IgD-negative memory B cell (primary cell): ENCODE measurements around the gene SCRN1. TPM values are rescaled to one million over a fixed set of nuclear protein-coding genes. Genes with fewer than 3 reads are reported as not detected.

Experiments
- H3K27ac Mint-ChIP-seq, 3 donors: one replicate each; pipeline ENCODE4 v1.8.0; 2020 to 2022; ENCODE audit warnings: mild to moderate bottlenecking in 3 of 3, mixed read lengths in 3 of 3, moderate library complexity in 1 of 3
- H3K27me3 Mint-ChIP-seq: one replicate; pipeline ENCODE4 v1.8.0; 2021; ENCODE audit warnings: mixed read lengths
- H3K36me3 Mint-ChIP-seq: one replicate; pipeline ENCODE4 v1.8.0; 2020; ENCODE audit warnings: mild to moderate bottlenecking, mixed read lengths
- H3K4me1 Mint-ChIP-seq, 3 donors: one replicate each; pipeline ENCODE4 v1.8.0; 2020 to 2022; ENCODE audit warnings: mixed read lengths in 3 of 3, mild to moderate bottlenecking in 1 of 3
- H3K4me3 Mint-ChIP-seq, 4 donors: one replicate each; pipeline ENCODE4 v1.8.0; 2020 to 2022; ENCODE audit warnings: mild to moderate bottlenecking in 4 of 4, mixed read lengths in 4 of 4, moderate library complexity in 3 of 4
- H3K9me3 Mint-ChIP-seq, 3 donors: one replicate each; pipeline ENCODE4 v1.8.0; 2020 to 2021; ENCODE audit warnings: mixed read lengths in 3 of 3, mild to moderate bottlenecking in 1 of 3
- polyA plus RNA-seq: library from polyadenylated mRNA; unstranded; fragments of 300-500 nt; fragmentation: Illumina TruSeq; gene quantifications from one replicate; pipeline ENCODE4 v1.2.3, GENCODE V29; 2021

Gene SCRN1
- polyA plus RNA-seq, 1 donor from 2014 or later = 55.5 TPM

- peaks cover 2% of the 10 kb centered on the region for H3K27me3 Mint-ChIP-seq
- peaks cover 2% of the 10 kb centered on the region for H3K36me3 Mint-ChIP-seq
- H3K27ac Mint-ChIP-seq = no peak overlapping the region
- no peaks in the 10 kb centered on the region for H3K4me1 Mint-ChIP-seq
- H3K9me3 Mint-ChIP-seq = peaks cover 0 to 5% (median 0%) of the 10 kb centered on the region in 3 donors
- no peak overlapping the region for H3K4me3 Mint-ChIP-seq
Measured at GRCh38 chr7:29889288-29889687, 100.3 kb downstream of the SCRN1 start.

- peaks cover 0 to 4% (median 2%) of the 10 kb centered on the region in 3 donors for H3K4me1 Mint-ChIP-seq
- peaks cover 0 to 5% (median 0%) of the 10 kb centered on the region in 3 donors for H3K9me3 Mint-ChIP-seq
- no peak overlapping the region for H3K27ac Mint-ChIP-seq
- peaks cover 2% of the 10 kb centered on the region for H3K36me3 Mint-ChIP-seq
- H3K4me3 Mint-ChIP-seq = no peak overlapping the region
- H3K27me3 Mint-ChIP-seq = peaks cover 4% of the 10 kb centered on the region
Measured at GRCh38 chr7:29888006-29888405, 101.6 kb downstream of the SCRN1 start.

GRCh38 chr7:29886827-29887226, 102.8 kb downstream of the SCRN1 start:
- no peak overlapping the region for H3K4me3 Mint-ChIP-seq
- peaks cover 0 to 5% (median 0%) of the 10 kb centered on the region in 3 donors for H3K9me3 Mint-ChIP-seq
- H3K27me3 Mint-ChIP-seq = peaks cover 4% of the 10 kb centered on the region
- H3K36me3 Mint-ChIP-seq = peaks cover 2% of the 10 kb centered on the region
- peaks cover 0 to 4% (median 2%) of the 10 kb centered on the region in 3 donors for H3K4me1 Mint-ChIP-seq
- H3K27ac Mint-ChIP-seq = no peak overlapping the region

GRCh38 chr7:29885626-29886025, 104.0 kb downstream of the SCRN1 start:
- H3K9me3 Mint-ChIP-seq = peaks cover 0 to 3% (median 0%) of the 10 kb centered on the region in 3 donors
- H3K27ac Mint-ChIP-seq = no peak overlapping the region
- H3K4me1 Mint-ChIP-seq = peaks cover 0 to 4% (median 2%) of the 10 kb centered on the region in 3 donors
- H3K4me3 Mint-ChIP-seq = no peak overlapping the region
- H3K27me3 Mint-ChIP-seq = peaks cover 6% of the 10 kb centered on the region
- H3K36me3 Mint-ChIP-seq = peaks cover 2% of the 10 kb centered on the region

GRCh38 chr7:29884399-29885272, 105.0 kb downstream of the SCRN1 start:
- Mint-ChIP-seq H3K36me3 (no peaks in the 10 kb centered on the region), H3K27me3 (peaks cover 6% of the 10 kb centered on the region), H3K4me1 (peaks cover 0 to 4% (median 2%) of the 10 kb centered on the region in 3 donors), H3K27ac (no peak overlapping the region), H3K9me3 (peaks cover 0 to 3% (median 0%) of the 10 kb centered on the region in 3 donors), H3K4me3 (peak overlapping the region; percentile 42 to 89 (median 53))

GRCh38 chr7:29883462-29884398, 105.9 kb downstream of the SCRN1 start:
- H3K4me3 Mint-ChIP-seq = peak overlapping the region in 3 of 4 donors; percentile 44 to 89 (median 50)
- peaks cover 0 to 4% (median 2%) of the 10 kb centered on the region in 3 donors for H3K4me1 Mint-ChIP-seq
- no peaks in the 10 kb centered on the region for H3K36me3 Mint-ChIP-seq
- H3K27me3 Mint-ChIP-seq = peaks cover 7% of the 10 kb centered on the region
- H3K27ac Mint-ChIP-seq = no peak overlapping the region
- H3K9me3 Mint-ChIP-seq = peaks cover 0 to 3% (median 0%) of the 10 kb centered on the region in 3 donors

GRCh38 chr7:29882481-29882880, 107.1 kb downstream of the SCRN1 start:
- Mint-ChIP-seq H3K27ac (no peak overlapping the region), H3K27me3 (peaks cover 11% of the 10 kb centered on the region), H3K4me3 (no peak overlapping the region), H3K9me3 (peaks cover 0 to 4% (median 0%) of the 10 kb centered on the region in 3 donors), H3K4me1 (peaks cover 4 to 6% (median 4%) of the 10 kb centered on the region in 3 donors), H3K36me3 (no peaks in the 10 kb centered on the region)

GRCh38 chr7:29881724-29882123, 107.9 kb downstream of the SCRN1 start:
- no peak overlapping the region for H3K27ac Mint-ChIP-seq
- peaks cover 4 to 6% (median 4%) of the 10 kb centered on the region in 3 donors for H3K4me1 Mint-ChIP-seq
- H3K36me3 Mint-ChIP-seq = no peaks in the 10 kb centered on the region
- H3K9me3 Mint-ChIP-seq = peaks cover 0 to 4% (median 0%) of the 10 kb centered on the region in 3 donors
- no peak overlapping the region for H3K4me3 Mint-ChIP-seq
- peaks cover 11% of the 10 kb centered on the region for H3K27me3 Mint-ChIP-seq

GRCh38 chr7:29879609-29880008, 110.0 kb downstream of the SCRN1 start:
- peaks cover 0 to 4% (median 0%) of the 10 kb centered on the region in 3 donors for H3K9me3 Mint-ChIP-seq
- H3K4me1 Mint-ChIP-seq = peaks cover 4 to 6% (median 4%) of the 10 kb centered on the region in 3 donors
- no peak overlapping the region for H3K27ac Mint-ChIP-seq
- no peak overlapping the region for H3K4me3 Mint-ChIP-seq
- H3K27me3 Mint-ChIP-seq = peaks cover 9% of the 10 kb centered on the region
- no peaks in the 10 kb centered on the region for H3K36me3 Mint-ChIP-seq

- H3K27ac Mint-ChIP-seq = no peak overlapping the region
- H3K9me3 Mint-ChIP-seq = peaks cover 0 to 2% (median 0%) of the 10 kb centered on the region in 3 donors
- no peak overlapping the region for H3K4me3 Mint-ChIP-seq
- peaks cover 9% of the 10 kb centered on the region for H3K27me3 Mint-ChIP-seq
- H3K4me1 Mint-ChIP-seq = peaks cover 2 to 4% (median 4%) of the 10 kb centered on the region in 3 donors
- H3K36me3 Mint-ChIP-seq = no peaks in the 10 kb centered on the region
Measured at GRCh38 chr7:29878081-29878688, 111.4 kb downstream of the SCRN1 start.

- peaks cover 9% of the 10 kb centered on the region for H3K27me3 Mint-ChIP-seq
- no peaks in the 10 kb centered on the region for H3K36me3 Mint-ChIP-seq
- peaks cover 2 to 4% (median 2%) of the 10 kb centered on the region in 3 donors for H3K4me1 Mint-ChIP-seq
- no peak overlapping the region for H3K4me3 Mint-ChIP-seq
- H3K9me3 Mint-ChIP-seq = peaks cover 0 to 2% (median 0%) of the 10 kb centered on the region in 3 donors
- no peak overlapping the region for H3K27ac Mint-ChIP-seq
Measured at GRCh38 chr7:29877196-29877595, 112.4 kb downstream of the SCRN1 start.

- H3K4me1 Mint-ChIP-seq = peaks cover 2 to 4% (median 2%) of the 10 kb centered on the region in 3 donors
- H3K36me3 Mint-ChIP-seq = no peaks in the 10 kb centered on the region
- H3K9me3 Mint-ChIP-seq = peaks cover 0 to 2% (median 0%) of the 10 kb centered on the region in 3 donors
- no peak overlapping the region for H3K27ac Mint-ChIP-seq
- H3K4me3 Mint-ChIP-seq = no peak overlapping the region
- H3K27me3 Mint-ChIP-seq = peaks cover 7% of the 10 kb centered on the region
Measured at GRCh38 chr7:29875741-29876140, 113.9 kb downstream of the SCRN1 start.

GRCh38 chr7:29873644-29874294, 115.8 kb downstream of the SCRN1 start:
- Mint-ChIP-seq H3K36me3 (no peaks in the 10 kb centered on the region), H3K27ac (no peak overlapping the region), H3K4me1 (peaks cover 2 to 4% (median 2%) of the 10 kb centered on the region in 3 donors), H3K27me3 (peaks cover 13% of the 10 kb centered on the region), H3K9me3 (peaks cover 0 to 2% (median 0%) of the 10 kb centered on the region in 3 donors), H3K4me3 (no peak overlapping the region)
